Stimulated activated CD8-positive, alpha-beta memory T cell treated with anti-CD3 and anti-CD28 coated beads, Interleukin-7, amount 100 ng/mL, for 48 hours (primary cell): ENCODE results near the gene NTSR1.

ENCODE experiments used
- DNase-seq, 2 donors: peaks; one replicate each; pipeline ENCODE4 v3.0.0-alpha.2; 2020; ENCODE audit warnings: low read depth in 1 of 2; ENCODE audit errors: extremely low read depth in 1 of 2

Gene NTSR1

DNA sequence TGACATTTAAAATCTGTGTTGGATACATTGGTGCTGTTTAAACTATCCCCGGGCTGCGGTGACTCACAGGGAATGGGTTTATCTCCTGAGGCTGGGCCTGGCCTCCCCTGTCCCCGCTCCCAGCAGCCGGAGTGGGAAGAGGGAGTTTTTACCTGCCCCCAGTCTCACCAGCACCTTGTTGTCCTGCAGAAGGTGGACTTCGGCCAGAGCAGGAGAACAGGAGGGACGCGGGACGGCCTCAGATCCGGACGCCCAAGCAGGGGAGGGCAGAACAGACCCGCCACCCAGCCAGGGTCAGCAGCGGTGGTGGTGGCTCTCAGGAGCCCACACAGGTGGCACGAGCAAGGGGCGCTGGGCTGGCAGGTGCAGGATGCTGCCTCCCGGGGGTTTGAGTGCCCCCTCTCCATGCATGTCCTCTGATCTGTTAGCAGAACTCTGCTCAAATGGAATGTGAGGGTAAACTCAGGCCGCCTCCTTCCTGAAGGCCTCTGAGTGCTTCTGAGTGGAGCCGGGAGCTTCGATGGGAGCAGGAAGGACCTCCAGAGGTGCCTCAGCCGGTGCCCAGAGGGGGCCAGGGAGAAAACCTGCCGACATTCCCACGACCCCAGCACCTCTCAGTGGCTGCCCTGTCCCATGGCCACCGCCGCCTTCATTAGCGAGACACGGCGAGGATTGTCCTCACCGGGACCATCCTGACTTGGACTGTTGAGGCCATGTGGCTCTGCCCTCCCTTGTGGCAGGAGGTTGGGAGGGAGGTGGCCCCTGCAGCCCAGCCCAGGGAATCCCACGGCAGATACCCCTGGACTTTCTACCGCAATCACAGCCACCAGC lies 44.2 kb downstream of the NTSR1 start:
- no peak for DNase-seq

DNA sequence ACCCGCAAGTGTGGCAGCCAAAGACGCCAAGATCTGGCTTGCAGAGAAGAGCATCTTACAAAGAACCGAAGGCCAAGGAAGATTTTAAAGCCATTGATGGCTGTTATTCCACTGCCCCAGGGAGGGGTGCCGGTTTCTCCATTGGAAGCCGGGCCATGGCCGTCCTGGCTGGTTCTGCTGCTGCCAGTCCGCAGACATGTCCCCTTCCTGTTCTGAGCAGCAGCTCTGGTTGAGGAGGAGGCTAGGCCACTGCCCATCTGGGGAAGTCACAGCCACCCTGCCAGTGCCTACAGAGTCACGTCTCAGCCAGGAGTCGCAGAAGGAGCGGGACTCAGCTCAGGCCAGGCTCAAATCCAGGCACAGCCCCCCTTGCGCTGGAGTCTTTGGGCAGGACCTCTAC lies 45.0 kb downstream of the NTSR1 start:
- DNase-seq = no peak

DNA sequence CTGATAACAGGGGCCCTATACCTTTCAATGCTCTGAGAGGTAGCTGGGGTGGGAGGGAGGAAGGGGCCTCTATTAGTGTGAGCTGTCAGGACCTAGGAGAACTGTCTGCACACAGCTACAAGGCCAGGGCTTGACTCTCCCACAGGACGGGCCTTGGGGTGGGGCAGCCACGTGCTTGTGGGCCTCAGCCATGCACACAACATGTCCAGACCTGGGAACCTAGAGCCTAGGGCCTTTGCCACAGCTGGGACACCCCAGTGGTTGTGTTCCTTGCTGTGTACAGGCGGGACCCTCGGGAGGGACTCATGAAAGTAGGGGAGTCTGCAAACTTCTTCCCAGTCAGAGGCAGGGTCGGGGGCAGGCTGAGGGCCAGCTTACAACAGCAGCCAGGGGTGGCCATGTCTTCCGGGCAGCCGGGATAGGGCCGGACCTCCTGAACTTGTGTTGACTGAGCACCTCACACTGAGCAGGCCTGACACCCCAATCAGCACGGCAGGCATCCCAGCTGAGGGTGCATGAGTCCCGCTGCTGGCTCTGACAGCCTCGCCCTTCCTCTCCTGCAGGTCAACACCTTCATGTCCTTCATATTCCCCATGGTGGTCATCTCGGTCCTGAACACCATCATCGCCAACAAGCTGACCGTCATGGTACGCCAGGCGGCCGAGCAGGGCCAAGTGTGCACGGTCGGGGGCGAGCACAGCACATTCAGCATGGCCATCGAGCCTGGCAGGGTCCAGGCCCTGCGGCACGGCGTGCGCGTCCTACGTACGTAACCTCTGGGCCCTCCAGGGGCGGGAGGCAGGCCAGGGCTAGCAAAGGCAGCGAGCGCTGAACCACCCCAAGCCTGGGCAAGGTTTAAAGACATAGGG lies 45.7 kb downstream of the NTSR1 start:
- DNase-seq = no peak

DNA sequence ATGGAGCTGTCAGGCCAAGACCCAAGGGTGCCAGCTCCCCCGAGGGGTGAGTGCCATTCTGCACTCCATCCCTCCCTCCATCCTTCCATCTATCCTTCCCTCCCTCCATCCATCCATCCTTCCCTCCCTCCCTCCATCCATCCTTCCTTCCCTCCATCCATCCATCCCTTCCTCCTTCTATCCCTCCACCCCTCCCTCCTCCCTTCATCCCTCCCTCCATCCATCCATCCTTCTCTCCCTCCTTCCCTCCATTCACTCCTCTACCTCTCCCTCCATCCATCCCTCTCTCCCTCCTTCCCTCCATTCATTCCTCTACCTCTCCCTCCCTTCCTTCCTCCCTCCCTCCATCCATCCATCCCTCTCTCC lies 46.3 kb downstream of the NTSR1 start:
- DNase-seq = no peak

DNA sequence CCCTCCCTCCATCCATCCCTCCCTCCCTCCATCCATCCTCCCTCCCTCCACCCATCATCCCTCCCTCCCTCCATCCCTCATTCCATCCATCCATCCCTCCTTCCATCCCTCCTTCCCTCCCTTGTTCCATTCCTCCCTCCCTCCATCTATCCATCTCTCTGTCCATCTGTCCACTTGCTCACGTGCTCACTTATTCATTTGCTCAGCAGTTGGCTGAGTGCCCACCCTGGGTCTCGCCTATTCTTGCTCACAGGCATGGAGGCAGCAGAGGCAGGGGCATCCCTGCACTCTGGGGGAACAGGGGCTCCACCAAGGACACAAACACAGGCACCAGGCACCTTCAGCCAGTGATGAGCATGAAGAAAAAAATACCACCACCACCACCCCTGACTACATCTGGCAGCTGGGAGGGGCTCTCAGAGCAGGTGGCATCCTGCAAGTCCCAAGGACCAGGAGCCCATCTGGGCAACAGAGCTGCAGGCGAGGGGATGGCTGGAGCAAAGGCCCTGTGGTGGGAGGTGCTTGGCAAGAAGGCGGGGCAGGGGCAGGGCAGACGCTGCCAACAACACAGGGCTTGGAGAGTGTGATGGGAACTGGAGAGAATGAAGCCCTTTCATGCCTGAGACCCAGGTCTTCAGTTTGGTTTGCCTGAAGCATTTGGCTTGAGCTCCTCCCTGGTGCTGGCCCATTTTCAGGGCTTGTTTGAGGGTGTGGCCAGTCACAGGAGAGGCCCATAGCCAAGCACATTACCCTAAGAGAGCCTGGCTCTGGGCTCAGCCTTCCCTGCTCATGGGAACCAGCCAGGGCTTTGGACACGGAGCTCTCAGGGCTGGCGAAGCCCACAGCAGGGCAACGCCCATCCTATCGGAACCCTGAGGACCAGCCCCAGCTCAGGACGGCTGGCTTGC lies 47.4 kb downstream of the NTSR1 start:
- no peak for DNase-seq

DNA sequence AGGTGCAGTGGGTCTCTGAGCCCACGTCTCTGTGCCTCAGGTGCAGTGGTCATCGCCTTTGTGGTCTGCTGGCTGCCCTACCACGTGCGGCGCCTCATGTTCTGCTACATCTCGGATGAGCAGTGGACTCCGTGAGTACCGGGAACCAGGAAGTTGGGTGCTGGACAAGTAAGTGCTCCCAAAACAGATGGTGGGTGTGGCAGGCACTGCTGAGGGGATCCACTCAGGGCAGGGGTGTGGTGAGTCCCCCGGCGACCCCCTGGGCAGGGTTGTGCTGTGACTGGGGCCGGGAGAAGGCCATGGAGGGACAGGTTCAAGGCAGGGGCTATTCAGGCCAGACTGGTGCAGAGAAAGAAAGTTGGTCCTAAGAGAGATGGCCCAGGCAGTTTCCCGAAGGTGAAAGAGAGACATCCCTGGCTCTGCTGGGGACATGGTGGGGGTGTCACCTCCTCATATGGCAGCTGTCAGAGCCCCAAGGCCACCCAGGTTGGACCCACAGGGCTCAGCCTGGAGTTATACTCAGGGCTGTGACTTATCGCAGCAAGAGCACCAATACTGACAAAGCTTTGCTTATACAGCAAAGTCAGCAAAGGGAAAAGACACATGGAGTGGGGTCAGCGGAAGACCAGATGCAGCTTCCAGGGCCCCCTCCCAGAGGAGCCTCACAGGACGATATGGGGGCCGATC lies 49.7 kb downstream of the NTSR1 start:
- no peak for DNase-seq

DNA sequence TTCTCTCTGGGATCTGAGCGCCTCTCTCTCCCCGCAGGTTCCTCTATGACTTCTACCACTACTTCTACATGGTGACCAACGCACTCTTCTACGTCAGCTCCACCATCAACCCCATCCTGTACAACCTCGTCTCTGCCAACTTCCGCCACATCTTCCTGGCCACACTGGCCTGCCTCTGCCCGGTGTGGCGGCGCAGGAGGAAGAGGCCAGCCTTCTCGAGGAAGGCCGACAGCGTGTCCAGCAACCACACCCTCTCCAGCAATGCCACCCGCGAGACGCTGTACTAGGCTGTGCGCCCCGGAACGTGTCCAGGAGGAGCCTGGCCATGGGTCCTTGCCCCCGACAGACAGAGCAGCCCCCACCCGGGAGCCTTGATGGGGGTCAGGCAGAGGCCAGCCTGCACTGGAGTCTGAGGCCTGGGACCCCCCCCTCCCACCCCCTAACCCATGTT lies 51.4 kb downstream of the NTSR1 start:
- DNase-seq = no peak

DNA sequence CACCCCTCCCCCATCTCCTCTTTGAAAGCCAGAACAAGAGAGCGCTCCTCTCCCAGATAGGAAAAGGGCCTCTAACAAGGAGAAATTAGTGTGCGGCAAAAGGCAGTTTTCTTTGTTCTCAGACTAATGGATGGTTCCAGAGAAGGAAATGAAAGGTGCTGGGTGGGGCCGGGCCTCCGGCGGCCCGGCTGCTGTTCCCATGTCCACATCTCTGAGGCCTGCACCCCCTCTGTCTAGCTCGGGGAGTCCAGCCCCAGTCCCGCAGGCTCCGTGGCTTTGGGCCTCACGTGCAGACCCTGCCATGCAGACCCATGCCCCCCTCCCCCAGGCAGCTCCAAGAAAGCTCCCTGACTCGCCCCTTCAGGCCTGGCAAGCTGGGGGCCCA lies 51.8 kb downstream of the NTSR1 start:
- DNase-seq = no peak

DNA sequence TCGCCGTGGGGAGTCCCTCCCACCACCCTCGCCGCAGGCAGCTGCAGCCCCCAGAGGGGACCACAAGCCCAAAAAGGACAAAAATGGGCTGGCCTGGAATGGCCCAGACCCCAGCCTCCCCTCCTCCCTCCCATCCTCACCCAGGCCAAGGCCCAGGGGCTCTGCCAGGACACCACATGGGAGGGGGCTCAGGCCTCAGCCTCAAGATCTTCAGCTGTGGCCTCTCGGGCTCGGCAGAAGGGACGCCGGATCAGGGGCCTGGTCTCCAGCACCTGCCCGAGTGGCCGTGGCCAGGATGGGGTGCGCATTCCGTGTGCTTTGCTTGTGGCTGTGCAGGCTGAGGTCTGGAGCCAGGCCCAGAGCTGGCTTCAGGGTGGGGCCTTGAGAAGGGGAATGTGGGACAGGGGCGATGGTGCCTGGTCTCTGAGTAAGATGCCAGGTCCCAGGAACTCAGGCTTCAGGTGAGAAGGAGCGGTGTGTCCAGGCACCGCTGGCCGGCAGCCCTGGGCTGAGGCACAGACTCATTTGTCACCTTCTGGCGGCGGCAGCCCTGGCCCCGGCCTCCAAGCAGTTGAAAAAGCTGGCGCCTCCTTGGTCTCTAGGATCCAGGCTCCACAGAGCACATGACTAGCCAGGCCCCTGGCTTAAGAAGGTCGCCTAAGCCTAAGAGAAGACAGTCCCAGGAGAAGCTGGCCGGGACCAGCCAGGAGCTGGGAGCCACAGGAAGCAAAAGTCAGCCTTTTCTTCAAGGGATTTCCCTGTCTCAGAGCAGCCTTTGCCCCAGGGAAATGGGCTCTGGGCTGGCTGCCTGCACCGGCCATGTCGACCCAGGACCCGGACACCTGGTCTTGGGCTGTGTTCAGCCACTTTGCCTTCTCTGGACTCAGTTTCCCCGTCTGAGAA lies 52.5 kb downstream of the NTSR1 start:
- no peak for DNase-seq

DNA sequence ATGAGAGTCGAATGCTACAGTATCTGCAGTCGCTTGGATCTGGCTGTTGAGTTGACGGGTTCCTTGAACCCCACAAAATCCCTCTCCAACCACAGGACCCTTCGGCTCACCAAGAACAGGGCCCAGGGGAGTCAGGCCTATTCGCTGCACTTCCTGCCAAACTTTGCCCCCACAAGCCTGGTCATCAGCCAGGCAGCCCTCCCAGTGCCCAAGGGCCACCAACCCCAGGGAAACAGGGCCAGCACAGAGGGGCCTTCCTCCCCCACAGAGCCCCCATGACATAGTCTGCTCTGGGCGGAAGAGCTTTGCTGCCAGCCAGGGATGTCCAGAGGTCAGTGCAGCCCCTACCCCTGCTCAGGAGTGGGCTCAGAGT lies 53.1 kb downstream of the NTSR1 start:
- no peak for DNase-seq

DNA sequence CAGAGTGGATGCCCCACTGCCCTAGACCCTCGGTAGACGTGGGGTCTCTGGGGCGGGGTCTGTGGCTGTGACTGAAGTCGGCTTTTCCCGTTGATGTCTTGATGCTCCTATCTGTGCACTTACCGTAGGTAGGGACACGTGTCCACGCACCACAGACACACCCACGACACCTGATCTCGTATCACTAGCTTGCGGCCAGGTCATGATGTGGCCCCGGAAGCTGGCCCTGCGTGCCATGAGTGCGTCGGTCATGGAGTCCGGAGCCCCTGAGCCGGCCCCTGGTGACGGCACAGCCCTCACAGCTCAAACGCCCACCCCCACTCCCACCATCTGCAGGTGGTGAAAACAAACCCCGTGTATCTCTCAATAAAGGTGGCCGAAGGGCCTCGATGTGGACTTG lies 53.7 kb downstream of the NTSR1 start:
- DNase-seq = no peak

DNA sequence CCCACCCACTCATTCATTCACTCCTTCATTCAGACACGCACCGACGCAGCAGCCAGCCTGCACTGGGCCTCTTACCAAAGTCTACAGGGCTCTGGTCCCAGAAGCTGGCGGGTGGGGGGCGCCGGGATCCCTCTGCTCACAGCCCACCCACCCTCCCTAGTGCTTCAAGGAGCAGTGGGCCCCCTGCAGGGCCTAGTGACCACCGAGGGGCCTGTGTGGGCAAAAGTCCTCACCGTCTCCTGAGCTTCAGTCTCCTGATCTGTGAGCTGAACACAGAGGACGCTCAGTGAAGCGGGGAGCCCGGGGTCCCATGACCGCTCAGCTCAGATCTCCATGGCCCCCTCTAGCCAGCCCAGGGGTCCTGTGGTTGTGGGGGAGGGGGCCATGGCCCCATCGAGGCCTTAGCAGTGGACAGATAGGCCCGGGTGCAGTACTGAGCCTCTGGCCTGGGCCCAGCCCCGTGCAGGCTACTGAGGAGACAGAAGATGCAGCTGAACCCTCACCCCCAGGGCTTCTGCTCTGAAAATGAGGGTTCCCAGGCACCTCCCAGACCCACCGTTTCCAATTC lies 54.2 kb downstream of the NTSR1 start:
- DNase-seq = no peak

DNA sequence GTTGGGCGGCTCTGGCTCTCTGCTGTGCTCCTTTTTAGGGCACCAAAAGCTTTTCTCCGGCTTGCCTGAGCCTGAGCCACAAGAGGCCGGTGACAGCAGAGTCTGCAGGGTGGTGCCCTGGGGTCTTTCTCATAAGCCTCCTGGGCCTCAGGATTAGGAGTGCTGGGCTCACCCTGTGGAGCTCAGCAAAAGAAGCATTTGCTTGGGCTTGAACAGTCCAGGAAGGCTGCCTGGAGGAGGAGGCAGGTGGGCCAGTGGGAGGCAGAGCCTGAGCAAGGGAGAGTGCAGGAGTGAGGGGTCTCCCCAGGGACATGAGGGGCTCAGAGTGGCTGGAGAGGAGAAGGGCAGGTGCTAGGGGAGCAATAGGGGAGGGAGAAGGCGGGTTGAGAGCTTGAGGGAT lies 54.8 kb downstream of the NTSR1 start:
- no peak for DNase-seq

DNA sequence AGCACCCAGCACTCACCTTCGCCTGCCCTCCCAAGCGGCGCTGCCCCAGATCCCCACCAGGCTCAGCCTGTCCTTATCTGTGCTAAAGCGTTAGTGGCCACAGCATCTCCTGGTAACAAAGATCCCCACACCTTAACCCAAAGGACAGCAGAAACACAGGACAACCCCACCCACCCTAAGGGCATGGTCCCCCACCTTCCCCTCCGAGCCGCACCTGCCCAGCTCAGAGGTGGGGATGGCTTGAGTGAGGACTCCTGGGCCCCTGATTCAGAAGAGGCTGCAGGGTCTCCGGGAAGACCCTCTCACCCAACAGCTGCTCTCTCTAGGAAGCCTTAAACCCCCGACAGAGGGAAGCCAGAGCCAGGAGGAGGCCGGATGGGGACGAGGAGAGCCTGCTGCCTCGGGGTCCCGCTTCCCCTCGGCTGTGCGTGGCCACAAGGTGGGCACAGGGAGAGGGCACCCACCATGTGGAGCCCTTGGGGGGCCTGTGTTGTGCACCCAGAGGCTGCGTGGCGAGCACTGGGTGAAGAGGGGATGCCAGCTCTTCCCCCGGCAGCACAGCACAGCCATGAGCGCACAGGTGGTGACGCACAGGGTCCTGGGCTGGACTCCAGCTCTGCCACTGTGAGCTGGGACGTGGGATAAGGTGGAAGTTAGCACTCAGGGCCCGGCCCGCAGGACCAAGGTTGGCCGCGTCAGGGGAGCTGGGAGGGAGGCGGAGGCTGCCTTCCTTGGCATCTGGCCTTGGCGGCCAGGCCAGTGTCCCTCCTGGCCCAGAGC lies 55.7 kb downstream of the NTSR1 start:
- DNase-seq = no peak

DNA sequence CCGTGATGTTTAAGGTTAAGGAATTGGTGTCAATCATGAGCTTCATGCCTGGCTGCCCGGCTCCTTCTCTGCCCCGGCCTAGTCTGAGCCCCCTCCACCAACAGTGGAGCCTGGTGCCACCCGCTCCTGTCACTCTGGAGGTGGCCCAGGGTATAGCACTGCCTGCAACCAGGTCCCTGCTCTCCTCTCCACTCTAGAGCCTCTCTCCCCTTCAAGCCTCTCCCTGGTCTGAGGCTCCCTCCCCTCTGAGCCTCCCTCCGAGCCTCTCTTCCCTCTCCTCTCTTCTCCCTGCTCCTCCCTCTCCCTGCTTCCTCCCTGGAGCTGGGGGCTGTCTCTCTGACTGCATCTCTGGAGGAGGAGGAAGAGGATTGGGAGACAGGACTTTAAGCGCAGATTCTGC lies 56.4 kb downstream of the NTSR1 start:
- no peak for DNase-seq

DNA sequence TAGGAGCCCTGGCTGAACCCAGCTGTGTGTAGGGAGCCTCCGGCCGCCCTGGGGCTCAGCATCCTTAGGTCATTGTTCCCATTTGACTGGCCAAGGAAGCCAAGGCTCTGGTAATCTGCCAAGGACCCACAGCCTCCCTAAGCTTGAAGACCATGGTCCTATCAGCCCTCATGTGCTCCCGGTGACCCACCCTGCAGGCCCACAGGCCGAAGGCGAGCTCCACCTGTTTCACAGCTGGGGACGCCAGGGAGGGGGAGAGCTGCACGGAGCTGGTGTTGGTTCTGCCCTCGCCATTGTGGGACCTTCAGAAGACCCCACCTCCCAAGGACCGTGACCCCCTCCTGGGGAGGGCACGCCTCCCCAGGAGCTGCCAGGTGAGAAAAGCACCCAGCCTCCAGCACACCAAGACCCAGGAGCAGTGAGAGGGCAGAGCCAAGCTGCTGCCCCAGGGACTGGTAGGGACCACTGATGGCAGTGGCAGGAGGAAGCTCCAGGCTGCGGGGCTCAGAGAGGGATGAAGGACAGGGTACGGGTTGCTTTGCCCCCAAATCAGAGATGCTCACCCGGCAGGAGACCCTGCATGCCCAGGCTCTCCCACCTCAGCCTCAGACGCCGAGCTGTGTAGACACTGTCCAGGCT lies 56.9 kb downstream of the NTSR1 start:
- DNase-seq = no peak

DNA sequence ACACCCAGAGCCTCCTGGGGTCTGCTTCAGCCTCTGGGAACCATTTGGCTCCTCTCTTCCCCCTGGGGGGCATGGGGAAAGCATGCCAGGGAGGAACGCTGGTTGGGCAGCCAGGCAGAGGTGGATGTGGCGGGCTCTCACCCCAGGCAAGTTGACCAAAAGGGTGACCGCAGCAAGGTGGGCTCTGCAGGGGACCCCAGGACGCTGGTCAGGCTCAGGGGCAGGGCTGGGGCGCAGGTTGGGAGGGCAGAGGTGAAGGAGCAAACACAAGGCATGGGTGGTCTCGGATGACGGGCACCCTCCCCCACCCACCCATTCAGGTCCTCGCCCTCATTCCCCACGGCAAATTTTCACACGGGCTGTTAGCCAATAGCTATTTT lies 57.4 kb downstream of the NTSR1 start:
- no peak for DNase-seq

DNA sequence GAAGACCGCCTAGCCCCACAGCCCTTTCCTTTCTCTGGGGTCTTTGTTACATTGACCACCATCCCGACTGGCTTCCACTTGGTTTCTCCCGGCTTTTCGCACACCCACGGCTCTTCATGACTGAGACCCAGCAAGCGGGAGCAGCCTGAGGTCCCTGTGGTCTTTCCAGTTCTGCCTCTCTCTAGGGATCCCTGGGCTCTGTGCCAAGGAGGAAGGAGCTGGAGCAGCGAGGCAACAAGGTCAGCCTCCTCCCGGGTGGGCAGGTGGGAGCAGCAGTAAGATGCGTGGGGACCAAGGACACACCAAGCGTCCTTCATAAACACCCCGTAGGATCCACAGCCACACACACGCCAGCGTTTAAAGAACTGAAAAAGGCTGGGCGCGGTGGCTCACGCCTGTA lies 58.1 kb downstream of the NTSR1 start:
- DNase-seq = no peak
